GM10266 (cell line): ENCODE results near the gene SCN3A.

Experiments used
- DNase-seq: peaks from one replicate; pipeline ENCODE4 v3.0.0; 2012; ENCODE audit errors: extremely low spot score
- TF ChIP-seq, protein P1 (sequence below): IDR thresholded peaks from 2 replicates; pipeline ENCODE4 v1.5.1; 2012; ENCODE audit warnings: mild to moderate bottlenecking, low read depth; ENCODE audit not compliant: control insufficient read depth, insufficient read depth; ENCODE audit errors: missing control alignments

Gene SCN3A

DNA sequence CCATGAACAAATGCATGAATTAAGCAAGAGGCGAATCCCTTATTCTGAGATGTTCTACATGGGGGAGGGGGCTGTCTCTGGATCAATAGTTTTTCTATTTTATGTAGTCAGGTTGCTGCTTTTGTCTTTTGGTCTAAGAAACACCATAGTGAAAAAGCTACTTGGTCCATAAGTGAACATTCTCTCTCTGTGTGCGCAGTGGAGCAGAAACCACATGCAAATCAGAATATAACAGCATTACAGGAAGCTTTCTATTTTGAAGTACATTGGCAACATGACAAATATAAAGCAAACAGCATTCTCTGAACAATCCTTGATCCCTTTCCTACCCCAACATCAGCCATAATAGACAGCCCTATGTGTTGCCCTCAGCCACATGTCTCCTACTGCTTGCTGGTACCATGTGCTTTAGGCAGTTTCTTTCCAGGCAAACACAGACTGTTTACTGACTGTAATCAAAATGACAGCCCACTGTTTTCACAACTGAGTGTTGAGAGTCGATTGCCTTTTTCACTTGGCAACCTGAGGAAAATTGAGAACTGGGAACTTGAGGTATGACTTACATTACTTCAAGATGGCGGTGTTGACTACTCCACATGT, 10.6 kb downstream of the SCN3A start:
- peak; percentile 5 for DNase-seq
- TF ChIP-seq, protein P1, sequence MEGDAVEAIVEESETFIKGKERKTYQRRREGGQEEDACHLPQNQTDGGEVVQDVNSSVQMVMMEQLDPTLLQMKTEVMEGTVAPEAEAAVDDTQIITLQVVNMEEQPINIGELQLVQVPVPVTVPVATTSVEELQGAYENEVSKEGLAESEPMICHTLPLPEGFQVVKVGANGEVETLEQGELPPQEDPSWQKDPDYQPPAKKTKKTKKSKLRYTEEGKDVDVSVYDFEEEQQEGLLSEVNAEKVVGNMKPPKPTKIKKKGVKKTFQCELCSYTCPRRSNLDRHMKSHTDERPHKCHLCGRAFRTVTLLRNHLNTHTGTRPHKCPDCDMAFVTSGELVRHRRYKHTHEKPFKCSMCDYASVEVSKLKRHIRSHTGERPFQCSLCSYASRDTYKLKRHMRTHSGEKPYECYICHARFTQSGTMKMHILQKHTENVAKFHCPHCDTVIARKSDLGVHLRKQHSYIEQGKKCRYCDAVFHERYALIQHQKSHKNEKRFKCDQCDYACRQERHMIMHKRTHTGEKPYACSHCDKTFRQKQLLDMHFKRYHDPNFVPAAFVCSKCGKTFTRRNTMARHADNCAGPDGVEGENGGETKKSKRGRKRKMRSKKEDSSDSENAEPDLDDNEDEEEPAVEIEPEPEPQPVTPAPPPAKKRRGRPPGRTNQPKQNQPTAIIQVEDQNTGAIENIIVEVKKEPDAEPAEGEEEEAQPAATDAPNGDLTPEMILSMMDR = no peak

DNA sequence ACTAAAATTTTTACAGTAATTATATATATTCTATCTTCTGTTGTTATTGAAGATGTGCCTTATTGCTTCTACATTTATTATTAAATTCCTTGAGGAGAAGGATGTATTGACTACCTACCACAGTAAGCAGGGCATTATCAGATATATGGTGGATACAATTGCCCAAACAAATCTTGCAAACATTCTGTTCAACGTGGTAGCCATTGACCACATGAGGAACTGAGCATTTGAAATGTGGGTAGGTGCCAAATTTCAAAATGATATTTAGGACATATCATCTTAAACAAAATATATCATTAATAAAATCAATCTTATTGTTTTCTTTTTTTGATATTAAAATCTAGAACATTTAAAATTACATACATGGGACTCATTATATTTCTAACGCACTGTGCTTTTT, 11.1 kb downstream of the SCN3A start:
- no peak for DNase-seq
- TF ChIP-seq, protein P1 = no peak

DNA sequence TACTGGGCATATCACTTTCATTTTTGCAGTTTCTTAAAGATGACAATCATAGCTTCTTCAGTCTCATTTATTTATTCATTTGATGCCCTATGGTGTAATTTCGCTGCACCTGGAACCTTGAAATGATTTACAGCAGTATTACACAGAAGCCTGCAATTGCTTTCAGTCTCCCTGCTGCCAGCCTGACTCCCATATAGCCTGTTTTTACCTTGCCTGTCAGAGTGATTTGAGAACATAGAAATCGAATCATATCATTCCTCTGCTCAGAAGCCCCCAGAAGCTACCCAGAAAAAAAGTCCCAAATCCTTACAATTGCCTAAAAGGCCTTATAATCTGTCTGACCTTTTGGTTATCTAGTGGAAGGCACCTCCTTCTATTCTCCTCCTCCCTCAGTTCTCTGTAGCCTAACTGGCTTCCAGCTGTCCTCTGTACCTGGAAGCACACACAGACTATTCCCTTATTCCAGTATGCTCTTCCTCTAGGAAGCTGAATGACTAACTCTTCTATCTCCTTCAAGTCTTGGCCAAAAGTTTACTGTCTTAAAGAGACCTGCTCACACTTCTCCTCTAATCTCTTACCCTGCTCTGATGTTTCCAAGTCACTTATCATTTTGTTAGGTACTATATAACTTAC, 12.6 kb downstream of the SCN3A start:
- no peak for DNase-seq
- TF ChIP-seq, protein P1 = no peak

DNA sequence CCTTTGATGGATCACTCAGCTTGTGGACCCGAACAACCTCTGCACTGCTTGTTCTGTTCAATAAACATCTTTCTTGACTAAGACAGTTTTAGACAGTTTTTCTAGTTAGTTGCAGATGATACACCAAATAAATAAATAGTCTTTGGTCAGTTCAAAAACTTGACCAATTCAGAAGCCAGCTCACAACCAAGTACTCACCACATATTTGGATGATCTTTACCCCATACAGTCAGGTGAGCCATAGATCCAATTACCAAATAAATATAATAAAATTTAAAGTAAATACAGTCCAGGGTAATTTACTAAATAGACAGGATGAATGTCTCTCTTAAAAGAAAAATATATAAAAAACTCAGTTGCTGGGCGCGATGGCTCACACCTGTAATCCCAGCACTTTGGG, 18.2 kb downstream of the SCN3A start:
- TF ChIP-seq, protein P1 = no peak
- DNase-seq = no peak

DNA sequence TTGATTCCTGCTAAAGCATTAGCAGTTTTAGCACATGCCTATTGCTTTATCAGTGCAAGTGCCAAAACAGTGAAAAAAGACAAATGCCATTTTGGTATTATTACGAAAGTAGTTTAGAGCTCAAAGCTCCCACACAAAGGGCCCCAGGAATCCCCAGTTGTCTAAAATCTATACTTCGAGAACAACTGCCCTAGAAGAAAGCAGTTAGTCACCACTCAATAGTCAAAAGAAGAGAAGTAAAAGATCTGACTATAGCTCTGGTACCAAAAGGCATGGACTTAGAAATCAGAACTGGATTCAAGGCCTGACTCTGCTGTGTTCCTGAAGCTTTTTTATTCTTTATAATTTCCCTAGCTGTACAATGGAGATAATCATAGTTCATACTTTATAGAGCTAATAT, 21.8 kb downstream of the SCN3A start:
- TF ChIP-seq, protein P1 = no peak
- no peak for DNase-seq

DNA sequence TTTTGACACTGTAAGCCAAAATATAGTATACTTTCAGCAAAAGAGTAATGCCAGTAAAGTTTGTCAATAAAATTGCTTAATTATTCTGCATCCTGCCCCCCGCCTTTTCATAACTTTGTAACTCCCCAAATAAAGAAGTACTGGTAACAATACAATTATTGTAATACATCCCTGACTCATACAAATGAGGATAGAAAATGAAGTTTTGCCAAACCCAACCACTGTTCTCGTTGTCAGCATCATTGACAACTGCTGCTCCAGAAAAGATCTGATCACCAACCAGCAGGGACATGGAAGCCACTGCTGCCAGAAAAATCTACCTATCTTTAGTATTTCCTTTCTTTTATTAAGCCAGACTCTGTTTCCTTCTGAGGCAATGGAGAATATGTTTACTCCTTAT, 27.1 kb downstream of the SCN3A start:
- TF ChIP-seq, protein P1 = no peak

DNA sequence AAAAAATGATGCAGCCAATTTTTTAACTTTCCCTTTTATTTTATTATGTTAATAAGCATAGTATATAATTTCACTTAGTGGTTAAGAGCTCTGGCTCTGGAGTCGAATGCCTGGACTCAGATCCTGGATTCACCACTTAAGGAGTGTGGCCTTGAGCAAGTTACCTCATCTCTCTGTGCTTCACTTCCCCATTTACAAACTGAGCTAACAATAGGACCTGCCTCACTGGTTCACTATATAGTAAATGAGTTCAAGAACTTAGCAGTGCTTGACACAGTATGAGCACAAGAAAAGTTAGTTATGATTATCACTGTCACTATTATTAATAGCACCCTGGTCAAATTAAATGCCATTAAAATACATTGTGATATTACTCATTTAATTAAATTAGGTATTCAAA, 30.6 kb downstream of the SCN3A start:
- TF ChIP-seq, protein P1 = no peak
- no peak for DNase-seq

More for the DNA sequence above, 27.1 kb downstream of the SCN3A start:
- DNase-seq = no peak
